ENCODE results near the gene BMPER. TPM values are rescaled to one million over a fixed set of nuclear protein-coding genes. Genes with fewer than 3 reads are reported as not detected.

The BMPER gene
- total and polyA plus RNA-seq, 10 of the 15 experiments (the other 5 are each of a cell fraction or from before 2014, with no cell fraction given) = 0.02 to 0.08 TPM; not detected in 8

- no peak for TF ChIP-seq BCLAF1 (IDR thresholded peaks at IDR 0.05)
Measured at GRCh38 chr7:34043461-34044305, 138.3 kb downstream of the BMPER start (continued).

GRCh38 chr7:34044306-34044643 is 138.9 kb downstream of the BMPER start:
- FAIRE-seq (no peak), DNase-seq (ENCODE audit: low read depth, low spot score) (no peak), ATAC-seq (no peak)
- H3K36me3 ChIP-seq (ENCODE audit: control insufficient read depth in 2 of 2, insufficient read depth in 2 of 2, low read length in 1 of 2) = no peaks in the 10 kb centered on the region
- RAD21 ChIA-PET (ENCODE audit: unreplicated experiment) = no interaction called here
- no peak overlapping the region for H3K9ac ChIP-seq (ENCODE audit: control insufficient read depth, insufficient read depth, low read length)
- no peak overlapping the region for H3K4me3 ChIP-seq
- intact Hi-C loops (cut with micrococcal nuclease; ENCODE audit: unreplicated experiment) = no loop called here
- H4K20me1 ChIP-seq (ENCODE audit: control insufficient read depth, insufficient read depth) = no peaks in the 10 kb centered on the region
- in situ Hi-C loops (cut with MboI) = no loop called here
- POLR2A ChIA-PET = no interaction called here
- no peak overlapping the region for H3K4me2 ChIP-seq (ENCODE audit: control insufficient read depth, insufficient read depth)
- H3K27ac ChIP-seq (ENCODE audit: control insufficient read depth, insufficient read depth) = no peak overlapping the region
- SMC1A ChIA-PET (ENCODE audit: uncharacterized antibody, unreplicated experiment) = no interaction called here
- no peaks in the 10 kb centered on the region for H3K79me2 ChIP-seq (ENCODE audit: control insufficient read depth, insufficient read depth, low read length)
- no peaks in the 10 kb centered on the region for H3K27me3 ChIP-seq (replicated peaks in 1 of 2; ENCODE audit: control insufficient read depth in 2 of 2, insufficient read depth in 2 of 2, low read length in 1 of 2)
- H3K9me3 ChIP-seq (replicated peaks; ENCODE audit: control insufficient read depth, insufficient read depth, low read length) = no peaks in the 10 kb centered on the region
- H2AFZ ChIP-seq (ENCODE audit: control insufficient read depth, low read depth, low read length) = no peak overlapping the region
- BruUV-seq (replicated peaks) = no TSS peak
- WGBS (ENCODE audit: insufficient coverage, insufficient replicate concordance, low lambda C conversion rate, missing lambda C conversion rate) = 22% methylated on average over 2 of the region's 2 CpGs
- no peak for TF ChIP-seq SP1 (IDR thresholded peaks at IDR 0.05; ENCODE audit: low read depth, low read length)
- no peak for TF ChIP-seq HDAC6 (IDR thresholded peaks at IDR 0.05; ENCODE audit: unreplicated experiment)
- no peak for TF ChIP-seq SREBF1 (IDR thresholded peaks at IDR 0.05; ENCODE audit: low read length)
- TF ChIP-seq NKRF (conservative IDR thresholded peaks at IDR 0.05) = no peak
- TF ChIP-seq KAT2A (conservative IDR thresholded peaks at IDR 0.05; ENCODE audit: control insufficient read depth, low read depth, low read length) = no peak
- no peak for TF ChIP-seq EGR1 (IDR thresholded peaks at IDR 0.05; ENCODE audit: borderline replicate concordance in 1 of 2, low read depth in 2 of 2, low read length in 2 of 2)
- TF ChIP-seq STAT1 (conservative IDR thresholded peaks at IDR 0.05) = no peak
- TF ChIP-seq CEBPB (IDR thresholded peaks at IDR 0.05; ENCODE audit: borderline replicate concordance in 1 of 2, low read depth in 2 of 2, low read length in 2 of 2) = no peak
- TF ChIP-seq SUZ12 (IDR thresholded peaks at IDR 0.05; ENCODE audit: unreplicated experiment) = no peak
- no peak for TF ChIP-seq RUNX3 (IDR thresholded peaks at IDR 0.05; ENCODE audit: low read length)
- no peak for TF ChIP-seq BMI1 (IDR thresholded peaks at IDR 0.05; ENCODE audit: borderline replicate concordance)
- no peak for TF ChIP-seq TCF7 (IDR thresholded peaks at IDR 0.05; ENCODE audit: borderline replicate concordance)
- TF ChIP-seq TAF1 (IDR thresholded peaks at IDR 0.05; ENCODE audit: borderline replicate concordance, low read depth, low read length) = no peak
- no peak for TF ChIP-seq NR2C1 (IDR thresholded peaks at IDR 0.05)
- TF ChIP-seq SUPT20H (IDR thresholded peaks at IDR 0.05; ENCODE audit: borderline replicate concordance, control insufficient read depth, low read depth, low read length) = no peak
- H3K4me1 ChIP-seq (ENCODE audit: control insufficient read depth, insufficient read depth, low read length) = no peaks in the 10 kb centered on the region
- CTCF ChIA-PET = no interaction called here
